ENCODE results near the gene ADAMTS12. TPM values are rescaled to one million over a fixed set of nuclear protein-coding genes. Genes with fewer than 3 reads are reported as not detected.

Gene ADAMTS12
- total RNA-seq, 1 experiment from 2014 or later = 6.2 TPM

- H3K4me3 Mint-ChIP-seq = peak overlapping the region in 1 of 2 experiments; percentile 14; a peak in 1 of 5 replicates
- Histone ChIP-seq H2BK5ac (ENCODE audit: insufficient read length, low read length) (no peak overlapping the region), H3K79me1 (ENCODE audit: insufficient read depth, low read depth, low read length, poor library complexity, severe bottlenecking) (no peaks in the 10 kb centered on the region), H2BK15ac (ENCODE audit: low read depth, low read length) (no peak overlapping the region), H4K5ac (ENCODE audit: insufficient read length, low read depth, low read length) (no peak overlapping the region), H2BK20ac (ENCODE audit: low read depth, low read length, poor library complexity, severe bottlenecking) (no peak overlapping the region), H3K18ac (ENCODE audit: insufficient read length, low read depth, low read length) (no peak overlapping the region), H2AFZ (ENCODE audit: low read length) (no peak overlapping the region), H3K9ac (ENCODE audit: extremely low read depth, insufficient read length, low read length) (no peak overlapping the region), H4K20me1 (ENCODE audit: control insufficient read depth, insufficient read depth, insufficient read length) (no peaks in the 10 kb centered on the region), H2AK5ac (ENCODE audit: insufficient read length, low read length) (no peak overlapping the region), H4K91ac (ENCODE audit: insufficient read length, low read depth, low read length) (no peak overlapping the region), H3K56ac (ENCODE audit: insufficient read length, low read depth, low read length) (no peak overlapping the region), H3K23ac (ENCODE audit: insufficient read length, low read depth, low read length) (no peak overlapping the region), H3K14ac (ENCODE audit: insufficient read depth, low read length) (no peak overlapping the region), H3K79me2 (ENCODE audit: insufficient read depth, low read length) (no peaks in the 10 kb centered on the region), H3K23me2 (ENCODE audit: insufficient read length, low read depth, low read length, poor library complexity, severe bottlenecking) (no peaks in the 10 kb centered on the region), H2BK120ac (ENCODE audit: low read depth, low read length, poor library complexity, severe bottlenecking) (no peak overlapping the region), H3K27me3 (ENCODE audit: insufficient read depth, low read length) (no peaks in the 10 kb centered on the region), H2BK12ac (ENCODE audit: insufficient read length, low read depth, low read length) (no peak overlapping the region), H3K27ac (ENCODE audit: insufficient read length, low read depth, low read length) (no peak overlapping the region), H3T11ph (ENCODE audit: low read length) (no peak overlapping the region), H3K9me3 (ENCODE audit: control insufficient read depth, low read depth, low read length) (no peaks in the 10 kb centered on the region), H4K8ac (replicated peaks; ENCODE audit: insufficient read length, low read depth, low read length) (no peak overlapping the region), H3K4me1 (ENCODE audit: insufficient read depth, low read length) (no peaks in the 10 kb centered on the region), H3K4me2 (ENCODE audit: insufficient read depth, insufficient read length, low read length) (no peak overlapping the region), H3K4ac (ENCODE audit: low read depth, low read length) (no peak overlapping the region)
- H3K36me3 Mint-ChIP-seq (ENCODE audit: insufficient read depth in 1 of 3, low read depth in 3 of 3) = no peaks in the 10 kb centered on the region; a peak in 1 of 7 replicates
- no peaks in the 10 kb centered on the region for H3K9me3 Mint-ChIP-seq
- H3K27me3 Mint-ChIP-seq (ENCODE audit: low read depth) = no peaks in the 10 kb centered on the region
- peak; percentile 81 for DNase-seq
- H3K4me1 Mint-ChIP-seq = peaks cover 3 to 4% of the 10 kb centered on the region in 2 experiments; a peak in 2 of 4 replicates
- TF ChIP-seq CTCF (conservative IDR thresholded peaks at IDR 0.05) = peak; percentile 96
- no CpG with 5 or more reads among the region's 16 CpGs for WGBS (ENCODE audit: extremely low coverage, insufficient read length, low lambda C conversion rate)
- no peak overlapping the region for H3K27ac Mint-ChIP-seq
Measured at GRCh38 chr5:33588654-33589372, 303.0 kb downstream of the ADAMTS12 start.

Data from H9 (cell line).